CD4-positive, alpha-beta T cell treated with Interleukin-15 for 1 hour (primary cell): Measurements from ENCODE around the gene TEK.

Source experiments
- DNase-seq: peaks from one replicate; pipeline ENCODE4 v3.0.0-alpha.2; 2020

Gene TEK

GRCh38 chr9:27125030-27125429, 16.0 kb downstream of the TEK start:
- DNase-seq, result no peak

DNA sequence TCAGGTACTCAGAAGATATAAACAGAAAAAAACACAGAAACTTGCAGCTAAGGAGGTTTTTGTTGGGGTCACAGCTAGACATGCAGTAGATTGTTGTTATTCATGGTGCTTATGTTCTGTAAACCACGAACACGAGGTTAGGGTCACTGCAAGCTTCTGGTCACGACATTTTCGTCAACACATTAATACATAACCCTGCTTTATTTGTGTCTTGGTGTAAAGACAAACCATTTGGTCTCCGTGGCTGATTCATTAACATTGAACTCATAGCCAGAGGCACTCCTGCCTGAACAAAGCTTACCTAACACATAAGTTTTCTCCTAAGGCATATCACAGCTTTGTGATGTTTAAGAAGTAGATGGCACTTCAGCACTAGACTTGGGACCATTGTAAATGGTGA, 16.9 kb downstream of the TEK start:
- DNase-seq, result no peak

GRCh38 chr9:27126670-27127069, 17.6 kb downstream of the TEK start:
- no peak for DNase-seq

DNA sequence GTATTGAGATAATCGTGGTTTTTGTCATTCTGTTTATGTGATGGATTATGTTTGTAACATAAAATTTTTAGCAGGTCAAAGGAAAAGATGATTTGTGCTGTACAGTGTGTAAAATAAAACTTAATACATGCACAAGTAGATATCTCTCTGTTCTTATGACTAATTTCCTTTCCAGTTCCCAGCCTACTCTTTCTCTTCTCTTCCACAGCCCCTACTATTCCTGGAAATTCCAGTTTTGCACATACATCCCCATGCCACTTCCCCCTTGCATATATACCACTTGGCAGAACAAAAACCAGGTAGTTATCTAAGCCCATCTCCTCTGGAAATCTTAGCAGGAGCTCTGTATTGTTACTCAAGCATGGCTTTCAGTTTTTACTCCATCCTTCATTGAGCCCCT, 20.2 kb downstream of the TEK start:
- DNase-seq, result no peak

DNA sequence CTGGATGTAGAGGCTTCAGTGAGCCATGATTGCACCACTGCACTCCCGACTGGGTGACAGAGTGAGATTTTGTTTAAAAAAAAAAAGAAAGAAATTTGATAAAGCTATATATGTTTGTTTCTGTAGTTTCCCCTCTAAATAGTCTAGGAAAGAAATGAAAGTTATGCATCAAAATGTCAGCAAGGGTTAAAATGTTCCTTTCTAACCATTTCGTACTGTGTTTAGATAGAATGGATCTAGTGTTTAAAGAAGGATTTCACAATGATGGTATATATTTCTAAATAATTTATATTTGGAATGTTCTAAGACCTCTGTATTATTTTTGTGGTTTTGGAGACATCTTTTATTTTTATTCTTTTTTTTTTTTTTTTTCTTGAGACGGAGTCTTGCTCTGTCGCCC, 22.7 kb downstream of the TEK start:
- DNase-seq, result no peak

DNA sequence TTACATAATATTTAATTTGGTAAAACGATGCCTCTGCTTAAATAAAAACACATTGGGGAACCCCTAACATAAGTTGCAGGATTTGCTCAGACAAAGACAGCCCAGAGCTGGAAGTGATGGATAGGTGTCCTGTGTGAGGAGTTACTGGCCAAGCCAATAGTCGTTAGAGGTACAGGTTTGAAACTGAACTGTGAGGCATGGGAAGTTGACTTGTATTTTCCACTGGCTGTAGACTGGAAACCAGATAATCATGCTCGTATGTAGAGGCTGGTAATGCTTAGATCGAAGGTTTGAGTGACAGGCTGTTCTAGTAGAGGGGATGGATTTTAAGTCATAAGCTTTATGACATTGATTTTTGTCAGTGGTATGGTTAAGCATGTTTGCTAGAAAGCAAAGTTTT, 24.8 kb downstream of the TEK start:
- no peak for DNase-seq

GRCh38 chr9:27142299-27142930, 33.4 kb downstream of the TEK start:
- no peak for DNase-seq

DNA sequence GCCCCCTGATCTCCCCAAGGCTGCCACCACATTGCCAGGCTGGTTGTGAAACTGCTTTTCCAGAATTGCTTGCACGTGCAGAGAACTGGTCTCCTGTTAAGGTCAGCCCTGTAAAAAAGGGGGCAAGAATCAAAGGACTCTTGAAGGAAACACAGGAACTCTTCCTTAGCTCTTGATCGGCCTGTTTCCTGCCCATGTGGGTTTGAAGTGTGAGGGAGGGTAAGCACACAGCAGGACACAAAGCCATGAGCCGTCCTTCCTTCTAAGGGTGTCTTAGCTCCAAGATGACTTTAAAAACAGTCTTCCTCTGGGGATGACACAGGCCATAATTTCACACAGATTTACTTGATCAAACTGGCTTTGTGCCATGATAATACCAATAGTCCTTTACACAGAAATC, 36.1 kb downstream of the TEK start:
- no peak for DNase-seq

- no peak for DNase-seq
Measured at GRCh38 chr9:27149651-27150050, 40.6 kb downstream of the TEK start.

GRCh38 chr9:27150746-27151406, 41.9 kb downstream of the TEK start:
- DNase-seq, result no peak

GRCh38 chr9:27151693-27152404, 42.8 kb downstream of the TEK start:
- no peak for DNase-seq

DNA sequence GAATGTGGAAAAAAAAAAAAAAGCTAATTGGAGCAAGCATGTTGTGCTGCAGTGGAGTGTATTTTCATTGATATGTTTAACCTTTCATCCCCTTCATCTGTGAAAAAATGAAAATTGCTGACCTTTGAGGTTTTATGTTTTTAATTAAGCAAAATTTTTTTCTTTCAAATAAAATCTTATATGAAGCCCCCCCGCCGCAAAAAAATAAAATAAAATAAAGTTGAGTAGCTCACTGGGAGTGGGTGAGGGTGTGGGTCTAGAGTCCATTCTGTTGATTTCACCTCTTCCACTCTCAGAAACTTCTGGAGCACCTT, 43.3 kb downstream of the TEK start:
- DNase-seq, result no peak

- no peak for DNase-seq
Measured at GRCh38 chr9:27154908-27155307, 45.9 kb downstream of the TEK start.

- DNase-seq, result no peak
Measured at GRCh38 chr9:27157097-27157496, 48.1 kb downstream of the TEK start.

- DNase-seq, result no peak
Measured at GRCh38 chr9:27157736-27158135, 48.7 kb downstream of the TEK start.

DNA sequence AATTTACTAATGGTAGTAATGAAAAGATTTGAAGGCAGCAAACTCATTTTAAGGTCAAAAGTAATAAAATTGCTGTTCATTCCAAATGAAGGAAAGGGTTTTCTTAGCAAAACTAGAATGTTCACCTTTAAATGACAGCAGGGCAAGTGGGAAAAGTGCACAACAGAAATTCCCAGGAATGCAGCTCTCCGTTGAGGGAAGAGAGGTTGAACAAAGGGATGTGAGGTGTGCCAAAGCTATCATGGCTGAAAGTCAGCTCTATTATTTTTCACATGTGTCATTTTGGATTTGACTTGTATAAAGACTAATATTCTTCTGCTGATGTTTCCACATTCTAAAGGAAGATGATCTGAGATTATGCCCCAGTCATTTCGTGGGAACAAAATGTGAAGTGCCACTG, 51.6 kb downstream of the TEK start:
- no peak for DNase-seq

- DNase-seq, result no peak
Measured at GRCh38 chr9:27162045-27162444, 53.0 kb downstream of the TEK start.

DNA sequence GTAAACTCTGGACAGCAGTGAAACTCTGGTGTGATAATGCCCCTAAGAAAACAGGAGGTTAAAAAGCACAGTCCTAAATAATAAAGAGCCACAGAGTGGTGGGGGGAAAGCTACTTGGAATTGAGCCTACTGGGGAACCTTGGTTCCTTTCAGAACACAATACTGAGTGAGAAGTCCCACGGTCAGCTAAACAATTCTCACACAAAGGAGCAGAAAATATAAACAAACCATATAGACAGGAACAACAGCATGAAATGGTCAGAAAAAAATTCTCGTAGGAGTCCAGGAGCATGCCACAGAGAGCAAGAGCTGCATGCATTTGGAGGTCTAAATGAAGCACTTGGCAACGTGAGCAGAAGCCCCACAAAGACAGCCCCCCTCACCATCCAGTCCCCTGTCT, 56.0 kb downstream of the TEK start:
- DNase-seq, result no peak

DNA sequence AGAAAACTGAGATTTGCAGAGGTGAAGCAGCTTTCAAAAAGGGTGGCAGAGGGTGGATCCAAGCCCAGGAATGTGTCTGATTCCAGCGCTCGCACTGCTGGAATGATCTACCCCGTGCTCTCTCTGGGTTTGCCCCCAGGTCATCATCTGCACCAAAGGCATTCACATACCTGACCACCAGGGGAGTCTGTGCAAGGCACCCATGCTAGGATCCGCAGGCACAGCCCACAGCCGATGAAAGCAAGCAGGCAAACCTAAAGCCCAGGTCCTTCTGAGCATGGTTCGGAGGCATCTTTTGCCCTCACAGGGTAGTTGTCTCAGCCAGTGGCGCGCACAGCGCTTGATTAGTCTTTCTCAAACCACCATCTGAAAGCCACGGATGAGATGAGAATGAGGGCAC, 56.6 kb downstream of the TEK start:
- no peak for DNase-seq

- DNase-seq, result no peak
Measured at GRCh38 chr9:27168496-27168895, 59.5 kb downstream of the TEK start.

GRCh38 chr9:27168951-27169350, 59.9 kb downstream of the TEK start:
- DNase-seq, result no peak

- no peak for DNase-seq
Measured at GRCh38 chr9:27176971-27177370, 67.9 kb downstream of the TEK start.

- DNase-seq, result no peak
Measured at GRCh38 chr9:27179245-27179865, 70.3 kb downstream of the TEK start.

- no peak for DNase-seq
Measured at GRCh38 chr9:27181381-27181780, 72.4 kb downstream of the TEK start.
